Type B pancreatic cell (in vitro differentiated cells): ENCODE measurements around the gene LGALS7. TPM values are rescaled to one million over a fixed set of nuclear protein-coding genes. Genes with fewer than 3 reads are reported as not detected.

Source experiments
- DNase-seq: peaks from one replicate; pipeline ENCODE4 v3.0.0; 2021; ENCODE audit warnings: mixed read lengths; ENCODE audit not compliant: unreplicated experiment; ENCODE audit errors: extremely low spot score
- H3K27ac Mint-ChIP-seq: 2 replicates; pipeline ENCODE4 v1.8.0; 2021; ENCODE audit warnings: mild to moderate bottlenecking, mixed read lengths
- H3K27me3 Mint-ChIP-seq: 2 replicates; pipeline ENCODE4 v1.8.0; 2021; ENCODE audit warnings: mixed read lengths
- H3K36me3 Mint-ChIP-seq: 2 replicates; pipeline ENCODE4 v1.8.0; 2021; ENCODE audit warnings: mixed read lengths
- H3K4me1 Mint-ChIP-seq: one replicate; pipeline ENCODE4 v1.8.0; 2021; ENCODE audit warnings: mixed read lengths; ENCODE audit not compliant: unreplicated experiment
- H3K4me3 Mint-ChIP-seq: 2 replicates; pipeline ENCODE4 v1.8.0; 2021; ENCODE audit warnings: mild to moderate bottlenecking, mixed read lengths
- H3K9me3 Mint-ChIP-seq: 2 replicates; pipeline ENCODE4 v1.8.0; 2021; ENCODE audit warnings: mixed read lengths
- CTCF ChIP-seq: fragments of 200-600 bp; sonication (generic); conservative IDR thresholded peaks from 2 replicates; pipeline ENCODE4 v1.5.0; 2021; ENCODE audit warnings: antibody characterized with exemption, mild to moderate bottlenecking
- total RNA-seq: library from RNA; stranded (reverse); gene quantifications from 2 replicates; pipeline ENCODE4 v1.2.1, GENCODE V29; 2021; ENCODE audit warnings: low replicate concordance

The LGALS7 gene
- total RNA-seq, 1 donor from 2014 or later, result 1.8 TPM

- Mint-ChIP-seq H3K9me3 (no peaks in the 10 kb centered on the region), H3K36me3 (no peaks in the 10 kb centered on the region), H3K27ac (no peak overlapping the region), H3K4me3 (no peak overlapping the region), H3K4me1 (no peaks in the 10 kb centered on the region), H3K27me3 (peaks cover 3% of the 10 kb centered on the region)
- TF ChIP-seq CTCF, result no peak
- no peak for DNase-seq
Observed at GRCh38 chr19:38745316-38745715, 28.0 kb downstream of the LGALS7 start.

- no peaks in the 10 kb centered on the region for H3K9me3 Mint-ChIP-seq
- TF ChIP-seq CTCF, result no peak
- H3K27ac Mint-ChIP-seq, result no peak overlapping the region
- H3K36me3 Mint-ChIP-seq, result no peaks in the 10 kb centered on the region
- no peak overlapping the region for H3K4me3 Mint-ChIP-seq
- DNase-seq, result no peak
- no peaks in the 10 kb centered on the region for H3K27me3 Mint-ChIP-seq
- no peaks in the 10 kb centered on the region for H3K4me1 Mint-ChIP-seq
Observed at GRCh38 chr19:38744874-38745273, 28.4 kb downstream of the LGALS7 start.

GRCh38 chr19:38744298-38744681 is 29.0 kb downstream of the LGALS7 start, which contains the start of gene CAPN12:
Gene CAPN12, minus strand, starts transcription at chr19:38744474. Its CDS starts 309 bp downstream, at chr19:38744165.
- no peak for TF ChIP-seq CTCF
- Mint-ChIP-seq H3K27me3 (no peaks in the 10 kb centered on the region), H3K4me1 (no peaks in the 10 kb centered on the region), H3K9me3 (no peaks in the 10 kb centered on the region), H3K4me3 (no peak within 1 kb of the TSS), H3K27ac (no peak within 1 kb of the TSS), H3K36me3 (no peaks in the 10 kb centered on the region)
- no peak for DNase-seq

- TF ChIP-seq CTCF, result no peak
- H3K36me3 Mint-ChIP-seq, result no peaks in the 10 kb centered on the region
- DNase-seq, result no peak
- no peaks in the 10 kb centered on the region for H3K27me3 Mint-ChIP-seq
- no peak overlapping the region for H3K4me3 Mint-ChIP-seq
- no peaks in the 10 kb centered on the region for H3K9me3 Mint-ChIP-seq
- H3K27ac Mint-ChIP-seq, result no peak overlapping the region
- H3K4me1 Mint-ChIP-seq, result no peaks in the 10 kb centered on the region
Observed at GRCh38 chr19:38743394-38744297, 29.7 kb downstream of the LGALS7 start.

- Mint-ChIP-seq H3K4me3 (no peak overlapping the region), H3K9me3 (no peaks in the 10 kb centered on the region), H3K4me1 (peaks cover 2% of the 10 kb centered on the region), H3K36me3 (no peaks in the 10 kb centered on the region), H3K27me3 (peaks cover 2% of the 10 kb centered on the region), H3K27ac (no peak overlapping the region)
- no peak for TF ChIP-seq CTCF
- DNase-seq, result no peak
Observed at GRCh38 chr19:38742906-38743305, 30.4 kb downstream of the LGALS7 start.
